IgD-negative memory B cell (primary cell): Measurements from ENCODE around the gene ZNRF1. TPM values are rescaled to one million over a fixed set of nuclear protein-coding genes. Genes with fewer than 3 reads are reported as not detected.
"Not testable (repeated sequence)": the region's sequence is repeated elsewhere in the genome, so short reads cannot be mapped to it uniquely, and the experiment has no call there.

Experiments
- H3K27ac Mint-ChIP-seq, 3 donors: one replicate each; pipeline ENCODE4 v1.8.0; 2020 to 2022; ENCODE audit warnings: mild to moderate bottlenecking in 3 of 3, mixed read lengths in 3 of 3, moderate library complexity in 1 of 3
- H3K27me3 Mint-ChIP-seq: one replicate; pipeline ENCODE4 v1.8.0; 2021; ENCODE audit warnings: mixed read lengths
- H3K36me3 Mint-ChIP-seq: one replicate; pipeline ENCODE4 v1.8.0; 2020; ENCODE audit warnings: mild to moderate bottlenecking, mixed read lengths
- H3K4me1 Mint-ChIP-seq, 3 donors: one replicate each; pipeline ENCODE4 v1.8.0; 2020 to 2022; ENCODE audit warnings: mixed read lengths in 3 of 3, mild to moderate bottlenecking in 1 of 3
- H3K4me3 Mint-ChIP-seq, 4 donors: one replicate each; pipeline ENCODE4 v1.8.0; 2020 to 2022; ENCODE audit warnings: mild to moderate bottlenecking in 4 of 4, mixed read lengths in 4 of 4, moderate library complexity in 3 of 4
- H3K9me3 Mint-ChIP-seq, 3 donors: one replicate each; pipeline ENCODE4 v1.8.0; 2020 to 2021; ENCODE audit warnings: mixed read lengths in 3 of 3, mild to moderate bottlenecking in 1 of 3
- polyA plus RNA-seq: library from polyadenylated mRNA; unstranded; fragments of 300-500 nt; fragmentation: Illumina TruSeq; gene quantifications from one replicate; pipeline ENCODE4 v1.2.3, GENCODE V29; 2021

ZNRF1 gene
- polyA plus RNA-seq, 1 donor from 2014 or later, result not detected

DNA sequence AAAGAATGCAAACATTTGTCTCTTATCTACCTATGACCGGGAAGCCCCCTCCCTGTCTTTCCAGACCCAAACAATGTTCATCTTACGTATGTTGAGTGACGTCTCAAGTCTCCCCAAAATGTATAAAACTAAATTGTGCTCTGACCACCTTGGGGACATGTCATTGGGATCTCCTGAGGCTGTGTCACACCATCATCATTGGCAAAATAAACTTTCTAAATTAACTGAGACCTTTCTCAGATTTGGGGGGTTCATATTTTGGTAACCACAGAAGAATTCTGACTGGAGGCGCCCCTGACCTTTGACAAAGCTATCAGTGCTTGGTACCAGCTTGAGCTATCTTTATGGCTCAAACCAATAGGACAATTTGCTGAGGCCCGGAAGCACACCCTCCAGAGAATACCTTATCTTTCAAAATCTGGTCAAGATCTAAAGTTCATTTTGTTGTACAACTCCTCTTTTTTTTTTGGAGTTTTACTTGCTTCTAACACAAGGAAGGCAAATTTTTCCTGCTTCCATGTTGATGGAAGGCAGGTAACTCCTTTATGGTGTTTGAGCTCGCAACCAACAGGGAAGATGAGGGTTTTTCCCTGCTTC is 120.2 kb downstream of the ZNRF1 start:
- peaks cover 3% of the 10 kb centered on the region for H3K27me3 Mint-ChIP-seq
- no peak overlapping the region for H3K27ac Mint-ChIP-seq
- H3K9me3 Mint-ChIP-seq, result peaks cover 1 to 5% (median 2%) of the 10 kb centered on the region in 3 donors
- no peaks in the 10 kb centered on the region for H3K4me1 Mint-ChIP-seq
- H3K4me3 Mint-ChIP-seq, result no peak overlapping the region
- no peaks in the 10 kb centered on the region for H3K36me3 Mint-ChIP-seq

DNA sequence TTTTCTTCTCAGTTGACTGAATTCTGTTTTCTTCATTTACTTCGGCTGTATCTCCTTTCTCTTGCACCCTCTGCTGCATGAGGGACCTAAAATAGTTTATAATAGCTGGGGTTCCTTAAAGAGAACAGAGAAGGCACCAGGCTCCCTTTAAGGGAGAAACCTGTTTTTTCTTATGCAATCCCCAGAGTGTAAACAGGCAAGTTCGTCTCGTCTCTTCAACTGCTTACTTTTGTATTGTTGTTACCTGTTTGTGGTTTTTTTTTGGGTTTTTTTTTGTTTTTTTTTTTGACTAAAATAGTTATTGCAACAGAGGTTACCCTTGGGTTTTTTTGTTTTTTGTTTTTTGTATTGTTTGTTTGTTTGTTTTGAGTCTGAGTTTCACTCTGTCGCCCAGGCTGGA is 121.4 kb downstream of the ZNRF1 start:
- no peaks in the 10 kb centered on the region for H3K4me1 Mint-ChIP-seq
- H3K4me3 Mint-ChIP-seq, result no peak overlapping the region
- H3K27ac Mint-ChIP-seq, result no peak overlapping the region
- peaks cover 2 to 5% (median 3%) of the 10 kb centered on the region in 3 donors for H3K9me3 Mint-ChIP-seq
- peaks cover 3% of the 10 kb centered on the region for H3K27me3 Mint-ChIP-seq
- H3K36me3 Mint-ChIP-seq, result no peaks in the 10 kb centered on the region

DNA sequence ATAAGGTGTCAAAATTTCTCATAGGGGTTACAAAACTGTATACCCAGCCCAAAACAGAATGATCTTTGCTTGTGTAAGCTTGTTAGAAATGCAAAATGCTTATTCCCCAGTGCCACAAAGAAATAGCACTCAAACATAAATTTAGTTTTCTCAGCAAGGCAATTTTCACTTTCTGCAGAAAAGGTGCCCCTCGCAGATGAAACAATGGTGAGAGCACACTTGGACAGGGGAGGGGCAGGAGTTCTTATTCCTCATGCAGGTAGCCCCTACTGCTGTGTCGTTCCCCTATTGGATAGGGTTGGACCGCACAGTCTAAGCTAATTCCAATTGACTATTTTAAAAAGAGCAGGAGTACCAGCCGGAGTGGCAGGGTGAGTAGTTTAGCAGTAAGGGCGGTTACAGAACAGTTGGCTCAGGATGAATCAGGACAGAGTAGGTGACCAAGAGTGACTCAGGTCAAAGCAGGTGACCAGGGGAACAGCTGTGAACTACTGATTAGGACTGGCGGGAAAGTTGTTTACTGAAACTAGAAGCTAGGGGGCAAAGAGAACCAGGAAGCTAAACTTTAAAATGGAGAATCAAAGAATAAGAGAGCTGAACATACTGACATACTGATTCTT is 123.2 kb downstream of the ZNRF1 start:
- peaks cover 3% of the 10 kb centered on the region for H3K27me3 Mint-ChIP-seq
- H3K36me3 Mint-ChIP-seq, result no peaks in the 10 kb centered on the region

DNA sequence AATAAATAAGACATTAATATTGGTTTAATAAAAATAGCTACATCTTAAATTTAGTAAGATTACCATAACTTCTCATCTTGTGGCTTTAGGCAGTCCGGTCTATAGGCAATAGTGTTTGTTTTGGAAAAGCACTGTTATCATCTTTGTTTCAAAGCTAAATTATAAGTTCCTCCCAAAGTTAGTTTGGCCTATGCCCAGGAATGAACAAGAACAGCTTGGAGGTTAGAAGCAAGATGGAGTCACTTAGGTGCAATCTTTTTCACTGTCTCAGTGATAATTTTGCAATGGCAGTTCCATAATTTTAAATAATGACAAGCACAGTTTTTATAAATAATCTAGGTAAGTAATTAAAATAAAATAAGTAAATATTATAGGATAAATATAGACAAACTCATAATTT is 123.8 kb downstream of the ZNRF1 start:
- H3K4me3 Mint-ChIP-seq, result no peak overlapping the region
- H3K27me3 Mint-ChIP-seq, result peaks cover 3% of the 10 kb centered on the region
- H3K27ac Mint-ChIP-seq, result no peak overlapping the region

More for the DNA sequence above, 123.2 kb downstream of the ZNRF1 start:
- peak overlapping the region in 1 of 4 donors; percentile 27 for H3K4me3 Mint-ChIP-seq
- H3K9me3 Mint-ChIP-seq, result peaks cover 2 to 8% (median 3%) of the 10 kb centered on the region in 3 donors
- no peak overlapping the region for H3K27ac Mint-ChIP-seq
- no peaks in the 10 kb centered on the region for H3K4me1 Mint-ChIP-seq

DNA sequence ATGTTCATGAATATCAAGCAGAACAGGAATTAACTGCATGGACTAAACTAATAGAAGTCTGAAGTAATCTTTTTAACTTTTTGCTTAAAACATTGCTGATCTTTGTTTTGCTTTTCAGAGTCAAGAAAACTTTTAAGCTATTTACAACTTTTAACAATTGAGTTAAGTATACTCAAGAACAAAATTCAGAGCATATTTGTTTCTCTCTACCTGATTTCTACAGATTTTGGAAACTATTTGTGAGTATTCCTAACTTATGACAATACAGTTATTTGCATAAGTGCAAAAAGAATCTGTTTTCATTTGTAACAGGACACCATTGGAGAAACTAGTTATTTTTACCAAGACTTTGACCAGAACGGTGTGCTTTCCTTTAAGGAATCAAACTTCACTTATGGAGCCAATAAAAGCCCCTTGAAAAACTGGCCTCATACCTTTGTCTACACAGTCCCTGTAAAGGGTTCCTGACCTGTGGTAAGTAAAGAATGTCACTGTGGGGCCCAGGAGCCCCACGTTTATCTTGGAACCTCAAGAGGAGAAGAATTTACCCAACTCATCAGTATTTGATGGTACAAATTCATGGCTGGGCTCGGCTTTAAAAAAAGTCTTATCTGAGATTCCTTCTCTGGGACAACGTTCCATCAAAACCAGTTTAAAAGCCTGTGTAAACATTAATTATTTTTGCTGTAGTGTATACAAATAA is 129.0 kb downstream of the ZNRF1 start:
- Mint-ChIP-seq H3K4me1 (no peaks in the 10 kb centered on the region), H3K9me3 (peaks cover 1 to 12% (median 2%) of the 10 kb centered on the region in 3 donors), H3K27ac (no peak overlapping the region), H3K4me3 (no peak overlapping the region), H3K36me3 (no peaks in the 10 kb centered on the region), H3K27me3 (peaks cover 7% of the 10 kb centered on the region)

More for the DNA sequence above, 123.8 kb downstream of the ZNRF1 start:
- no peaks in the 10 kb centered on the region for H3K4me1 Mint-ChIP-seq
- H3K36me3 Mint-ChIP-seq, result no peaks in the 10 kb centered on the region
- peaks cover 3 to 14% (median 4%) of the 10 kb centered on the region in 3 donors for H3K9me3 Mint-ChIP-seq

DNA sequence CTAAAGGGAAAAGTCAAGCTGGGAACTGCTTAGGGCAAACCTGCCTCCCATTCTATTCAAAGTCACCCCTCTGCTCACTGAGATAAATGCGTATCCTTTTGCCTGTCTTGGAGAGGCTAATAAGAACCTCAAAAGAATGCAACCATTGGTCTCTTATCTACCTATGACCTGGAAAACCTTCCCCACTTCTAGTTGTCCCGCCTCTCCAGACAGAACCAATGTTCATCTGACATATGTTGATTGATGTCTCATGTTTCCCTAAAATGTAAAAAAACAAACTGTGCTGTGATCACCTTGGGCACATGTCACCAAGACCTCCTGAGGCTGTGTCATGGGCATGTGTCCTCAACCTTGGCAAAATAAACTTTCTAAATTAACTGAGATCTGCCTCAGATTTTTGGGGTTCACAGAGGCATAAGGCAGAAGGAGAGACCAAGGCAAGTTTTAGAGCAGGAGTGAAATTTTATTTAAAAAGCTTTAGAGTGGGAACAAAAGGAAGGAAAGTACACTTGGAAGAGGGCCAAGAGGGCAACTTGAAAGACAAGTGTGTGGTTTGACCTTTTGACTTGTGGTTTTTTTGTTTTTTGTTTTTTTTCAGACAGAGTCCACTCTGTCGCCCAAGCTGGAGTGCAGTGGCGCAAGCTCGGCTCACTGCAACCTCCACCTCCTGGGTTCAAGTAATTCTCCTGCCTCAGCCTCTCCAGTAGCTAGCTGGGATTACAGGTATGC is 130.8 kb downstream of the ZNRF1 start:
- not testable (repeated sequence) for H3K4me3 Mint-ChIP-seq, H3K27ac Mint-ChIP-seq, H3K36me3 Mint-ChIP-seq, H3K27me3 Mint-ChIP-seq, H3K4me1 Mint-ChIP-seq
- H3K9me3 Mint-ChIP-seq, result peaks cover 1 to 12% (median 2%) of the 10 kb centered on the region in 3 donors

DNA sequence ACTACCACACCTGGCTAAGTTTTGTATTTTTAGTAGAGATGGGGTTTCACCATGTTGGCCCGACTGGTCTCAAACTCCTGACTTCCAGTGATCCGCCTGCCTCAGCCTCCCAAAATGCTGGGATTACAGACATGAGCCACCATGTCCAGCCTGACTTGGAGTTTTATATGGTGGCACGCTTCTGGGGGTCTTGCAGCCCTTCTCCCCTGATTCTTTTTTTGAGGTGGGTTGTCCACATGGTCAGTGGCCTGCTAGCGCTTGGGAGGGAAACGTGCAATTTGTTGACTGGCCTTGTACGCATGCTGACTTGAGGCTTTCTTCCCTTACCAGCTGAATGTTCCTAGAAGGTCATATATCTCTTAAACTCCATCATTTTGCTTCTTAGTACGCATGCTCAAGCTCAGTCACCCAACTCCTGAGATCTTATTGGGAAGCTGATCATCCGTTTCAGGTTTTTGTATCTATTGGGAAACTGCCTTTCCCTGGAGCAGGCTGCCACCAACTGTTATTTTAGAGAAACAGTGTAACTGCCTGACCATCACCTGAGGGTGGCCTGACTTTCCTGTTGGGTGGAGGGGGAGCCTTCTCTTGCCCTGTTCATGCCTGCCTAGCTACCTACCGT is 131.4 kb downstream of the ZNRF1 start:
- H3K27me3 Mint-ChIP-seq, result peaks cover 7% of the 10 kb centered on the region
- H3K4me1 Mint-ChIP-seq, result no peaks in the 10 kb centered on the region
- H3K4me3 Mint-ChIP-seq, result no peak overlapping the region
- H3K36me3 Mint-ChIP-seq, result no peaks in the 10 kb centered on the region
- peaks cover 0 to 12% (median 2%) of the 10 kb centered on the region in 3 donors for H3K9me3 Mint-ChIP-seq
- H3K27ac Mint-ChIP-seq, result peak overlapping the region in 1 of 3 donors; percentile 14

DNA sequence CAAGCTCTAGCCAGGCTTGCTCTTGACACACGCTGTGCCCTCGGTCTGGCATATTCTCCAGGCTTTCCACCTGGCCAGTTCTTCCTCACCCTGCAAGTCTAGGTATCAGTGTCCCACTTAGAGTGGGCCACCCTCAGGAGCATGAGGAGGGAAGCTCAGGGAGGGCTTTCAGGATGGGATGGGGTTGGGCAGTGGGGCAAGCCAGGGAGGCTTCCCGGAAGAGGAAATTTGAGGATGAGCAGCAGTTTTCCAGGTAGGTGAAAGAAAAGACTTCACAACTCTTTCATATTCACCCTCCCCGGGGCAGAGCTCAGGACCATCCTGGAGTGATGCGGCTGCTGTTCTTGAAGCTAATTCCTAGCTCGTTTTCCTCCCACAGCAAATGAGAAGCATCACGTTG is 132.3 kb downstream of the ZNRF1 start:
- Mint-ChIP-seq H3K36me3 (no peaks in the 10 kb centered on the region), H3K9me3 (peaks cover 0 to 12% (median 2%) of the 10 kb centered on the region in 3 donors), H3K27me3 (peaks cover 7% of the 10 kb centered on the region), H3K4me1 (no peaks in the 10 kb centered on the region), H3K4me3 (no peak overlapping the region), H3K27ac (no peak overlapping the region)

DNA sequence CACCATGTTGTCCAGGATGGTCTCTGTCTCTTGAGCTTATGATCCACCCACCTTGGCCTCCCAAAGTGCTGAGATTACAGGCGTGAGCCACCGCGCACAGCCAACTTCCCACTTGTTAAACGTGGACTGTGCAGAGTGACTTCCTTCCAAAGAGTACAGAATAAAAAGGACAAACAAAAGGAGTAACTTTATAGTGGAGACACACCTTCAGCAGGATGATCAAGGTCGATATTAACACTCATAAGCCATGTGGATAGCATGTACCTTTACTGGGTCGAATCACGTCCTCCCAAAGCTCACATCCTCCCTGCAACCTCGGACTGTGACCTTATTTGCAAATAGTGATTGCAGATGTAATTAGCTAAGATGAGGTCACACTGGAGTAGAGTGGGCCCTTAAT is 139.4 kb downstream of the ZNRF1 start:
- Mint-ChIP-seq H3K4me3 (no peak overlapping the region), H3K27me3 (peaks cover 3% of the 10 kb centered on the region), H3K27ac (peak overlapping the region in 1 of 3 donors; percentile 1), H3K36me3 (no peaks in the 10 kb centered on the region), H3K9me3 (peaks cover 0 to 1% (median 0%) of the 10 kb centered on the region in 3 donors), H3K4me1 (peaks cover 2 to 8% (median 3%) of the 10 kb centered on the region in 3 donors)

DNA sequence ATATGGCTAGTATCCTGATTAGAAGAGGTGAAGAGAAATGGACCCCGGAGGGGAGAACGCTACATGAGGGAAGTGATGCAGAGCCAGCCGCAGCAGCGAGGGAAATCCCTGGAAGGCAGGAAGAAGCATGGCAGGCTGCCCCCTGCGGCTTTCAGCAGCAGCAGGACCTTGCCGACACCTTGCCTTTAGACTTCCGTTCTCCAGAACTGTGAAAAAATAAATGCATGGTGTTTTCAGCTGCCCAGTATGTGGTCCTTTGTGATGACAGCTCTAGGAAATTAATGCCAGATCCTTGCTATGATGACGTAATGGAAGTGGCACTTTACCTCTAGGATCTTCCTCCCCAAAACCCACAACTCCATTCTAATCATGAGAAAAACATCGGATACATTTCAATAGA is 139.8 kb downstream of the ZNRF1 start:
- Mint-ChIP-seq H3K36me3 (no peaks in the 10 kb centered on the region), H3K27ac (peak overlapping the region in 1 of 3 donors; percentile 1), H3K4me1 (peaks cover 2 to 8% (median 3%) of the 10 kb centered on the region in 3 donors), H3K27me3 (peaks cover 3% of the 10 kb centered on the region), H3K9me3 (peaks cover 0 to 1% (median 0%) of the 10 kb centered on the region in 3 donors), H3K4me3 (no peak overlapping the region)

DNA sequence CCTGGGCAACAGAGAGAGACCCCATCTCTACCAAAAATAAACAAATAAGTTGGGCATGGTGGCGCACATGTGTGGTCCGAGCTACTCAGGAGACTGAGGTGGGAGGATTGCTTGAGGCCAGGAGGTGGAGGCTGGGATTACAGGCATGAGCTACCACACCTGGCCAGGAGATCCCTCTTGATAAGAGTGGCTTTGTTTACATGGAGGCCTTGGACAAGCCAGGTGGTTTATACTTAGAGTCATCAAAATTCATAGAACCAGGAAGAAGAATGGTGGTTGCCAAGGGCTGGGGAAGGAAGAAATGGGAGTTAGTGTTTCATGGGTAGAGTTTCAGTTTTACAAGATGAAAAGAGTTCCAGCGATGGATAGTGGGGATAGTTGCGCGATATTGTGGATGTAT is 140.7 kb downstream of the ZNRF1 start:
- H3K9me3 Mint-ChIP-seq, result peaks cover 0 to 1% (median 0%) of the 10 kb centered on the region in 3 donors

DNA sequence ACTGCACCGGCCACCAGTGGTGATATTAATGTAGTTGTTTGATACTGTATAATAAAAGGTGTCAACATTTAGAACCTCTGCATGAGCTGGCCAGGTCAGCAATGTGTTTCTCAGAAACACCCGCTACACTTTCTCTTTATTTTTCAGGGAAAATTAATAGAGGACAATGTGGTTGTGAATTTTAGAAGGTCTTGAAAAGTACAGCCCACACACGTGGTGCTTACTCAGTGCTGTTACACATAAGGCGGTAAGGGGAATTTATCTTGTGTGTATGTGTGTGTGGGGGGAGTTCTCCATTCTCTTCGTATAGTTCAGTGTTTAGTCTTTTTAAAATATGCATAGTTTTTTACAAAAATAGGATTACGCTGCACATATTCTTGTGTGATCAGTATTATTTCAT is 145.1 kb downstream of the ZNRF1 start:
- Mint-ChIP-seq H3K4me1 (peaks cover 2 to 9% (median 6%) of the 10 kb centered on the region in 3 donors), H3K27ac (no peak overlapping the region), H3K36me3 (no peaks in the 10 kb centered on the region), H3K9me3 (peaks cover 0 to 1% (median 0%) of the 10 kb centered on the region in 3 donors), H3K27me3 (peaks cover 1% of the 10 kb centered on the region), H3K4me3 (no peak overlapping the region)

More for the DNA sequence above, 140.7 kb downstream of the ZNRF1 start:
- Mint-ChIP-seq H3K27me3 (peaks cover 3% of the 10 kb centered on the region), H3K4me3 (peak overlapping the region in 1 of 4 donors; percentile 24), H3K36me3 (no peaks in the 10 kb centered on the region), H3K27ac (no peak overlapping the region), H3K4me1 (peaks cover 2 to 8% (median 3%) of the 10 kb centered on the region in 3 donors)

DNA sequence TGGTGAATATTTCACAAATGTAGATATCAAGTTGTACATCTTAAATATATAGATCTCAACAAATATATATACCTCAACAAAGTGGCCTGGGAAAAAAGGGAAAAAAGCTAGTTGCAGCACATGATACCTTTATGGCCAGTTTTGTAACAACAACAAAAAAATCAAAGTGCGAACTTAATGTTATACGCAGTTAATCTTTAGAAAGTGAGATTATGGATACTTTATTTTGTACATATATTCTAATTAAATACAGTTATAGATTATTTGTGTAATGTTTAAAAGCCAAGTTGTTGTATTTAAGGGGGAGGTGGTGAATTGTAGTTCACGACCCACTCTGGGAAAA is 149.1 kb downstream of the ZNRF1 start:
- peaks cover 1% of the 10 kb centered on the region for H3K27me3 Mint-ChIP-seq
- H3K27ac Mint-ChIP-seq, result peak overlapping the region; percentile 50 to 94 (median 93)
- H3K4me1 Mint-ChIP-seq, result peaks cover 13 to 18% (median 13%) of the 10 kb centered on the region in 3 donors
- H3K4me3 Mint-ChIP-seq, result peak overlapping the region; percentile 84 to 96 (median 94)
- peaks cover 14% of the 10 kb centered on the region for H3K36me3 Mint-ChIP-seq
- peaks cover 7 to 19% (median 7%) of the 10 kb centered on the region in 3 donors for H3K9me3 Mint-ChIP-seq
